MM.1S (cell line): ENCODE measurements around the gene ATAD1.
"Not testable (repeated sequence)": the region's sequence is repeated elsewhere in the genome, so short reads cannot be mapped to it uniquely, and the experiment has no call there.

ENCODE experiments used
- CTCF ChIP-seq: fragments of 300-600 bp; sonication (generic); IDR thresholded peaks from 2 replicates; pipeline ENCODE4 v1.5.1; 2016; ENCODE audit warnings: antibody characterized with exemption, low read length, mixed read lengths
- EZH2 ChIP-seq: fragments of 300-600 bp; sonication (generic); optimal IDR thresholded peaks from 2 replicates; pipeline ENCODE3; 2017; ENCODE audit warnings: low read depth, mild to moderate bottlenecking, antibody characterized with exemption, low read length, mixed read lengths

- not testable (repeated sequence) for TF ChIP-seq CTCF, EZH2
Observed at GRCh38 chr10:87801813-87802435, 16.1 kb downstream of the ATAD1 start.
